ENCODE data around the gene DUOXA2. TPM values are rescaled to one million over a fixed set of nuclear protein-coding genes. Genes with fewer than 3 reads are reported as not detected.

Gene DUOXA2
- polyA plus RNA-seq, 1 donor (not counting 4 experiments of a cell fraction or from before 2014, with no cell fraction given): not detected

GRCh38 chr15:45084163-45084562 lies 30.0 kb upstream of the DUOXA2 start:
- no peak for DNase-seq (ENCODE audit: low read depth, low spot score)
- Histone ChIP-seq H3K36me3 (ENCODE audit: control insufficient read depth in 2 of 2, extremely low read depth in 1 of 2, insufficient read depth in 2 of 2, low read length in 2 of 2) (no peaks in the 10 kb centered on the region), H3K4me3 (ENCODE audit: control insufficient read depth in 2 of 3, extremely low read depth in 1 of 3, insufficient read depth in 2 of 3, low read depth in 1 of 3, low read length in 3 of 3) (no peak overlapping the region), H3K9me3 (ENCODE audit: control insufficient read depth, low read depth, low read length) (no peaks in the 10 kb centered on the region), H3K9me1 (ENCODE audit: control insufficient read depth, extremely low read depth, insufficient read depth, low read length) (no peaks in the 10 kb centered on the region), H4K20me1 (ENCODE audit: control insufficient read depth, extremely low read depth, insufficient read depth, low read length) (no peaks in the 10 kb centered on the region), H3K79me2 (ENCODE audit: control insufficient read depth, insufficient read depth, low read length) (no peaks in the 10 kb centered on the region), H3K4me1 (ENCODE audit: control insufficient read depth, extremely low read depth, insufficient read depth, low read length) (peaks cover 6% of the 10 kb centered on the region), H2AFZ (ENCODE audit: control insufficient read depth, low read length) (no peak overlapping the region), H3K27me3 (ENCODE audit: control insufficient read depth, extremely low read depth, insufficient read depth, low read length) (peaks cover 4% of the 10 kb centered on the region), H3K27ac (ENCODE audit: control insufficient read depth, insufficient read depth, low read length) (no peak overlapping the region), H3K4me2 (ENCODE audit: control insufficient read depth, extremely low read depth, insufficient read depth, low read depth, low read length) (no peak overlapping the region), H3K9ac (ENCODE audit: control insufficient read depth, extremely low read depth, insufficient read depth, low read length) (no peak overlapping the region)
- dilution Hi-C loops (cut with MboI; ENCODE audit: extremely low pct_ligation_motif_present, low sequenced_read_pairs): no loop called here
- no peak for FAIRE-seq
- no peak for TF ChIP-seq EZH2 (IDR thresholded peaks at IDR 0.05; ENCODE audit: low read length)
- TF ChIP-seq, protein P1, sequence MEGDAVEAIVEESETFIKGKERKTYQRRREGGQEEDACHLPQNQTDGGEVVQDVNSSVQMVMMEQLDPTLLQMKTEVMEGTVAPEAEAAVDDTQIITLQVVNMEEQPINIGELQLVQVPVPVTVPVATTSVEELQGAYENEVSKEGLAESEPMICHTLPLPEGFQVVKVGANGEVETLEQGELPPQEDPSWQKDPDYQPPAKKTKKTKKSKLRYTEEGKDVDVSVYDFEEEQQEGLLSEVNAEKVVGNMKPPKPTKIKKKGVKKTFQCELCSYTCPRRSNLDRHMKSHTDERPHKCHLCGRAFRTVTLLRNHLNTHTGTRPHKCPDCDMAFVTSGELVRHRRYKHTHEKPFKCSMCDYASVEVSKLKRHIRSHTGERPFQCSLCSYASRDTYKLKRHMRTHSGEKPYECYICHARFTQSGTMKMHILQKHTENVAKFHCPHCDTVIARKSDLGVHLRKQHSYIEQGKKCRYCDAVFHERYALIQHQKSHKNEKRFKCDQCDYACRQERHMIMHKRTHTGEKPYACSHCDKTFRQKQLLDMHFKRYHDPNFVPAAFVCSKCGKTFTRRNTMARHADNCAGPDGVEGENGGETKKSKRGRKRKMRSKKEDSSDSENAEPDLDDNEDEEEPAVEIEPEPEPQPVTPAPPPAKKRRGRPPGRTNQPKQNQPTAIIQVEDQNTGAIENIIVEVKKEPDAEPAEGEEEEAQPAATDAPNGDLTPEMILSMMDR (optimal IDR thresholded peaks at IDR 0.05 in 1 of 3, IDR thresholded peaks at IDR 0.05 in 1 of 3, conservative IDR thresholded peaks at IDR 0.05 in 1 of 3; ENCODE audit: extremely low read depth in 1 of 3, insufficient read depth in 2 of 3, low read length in 3 of 3): no peak

DNA sequence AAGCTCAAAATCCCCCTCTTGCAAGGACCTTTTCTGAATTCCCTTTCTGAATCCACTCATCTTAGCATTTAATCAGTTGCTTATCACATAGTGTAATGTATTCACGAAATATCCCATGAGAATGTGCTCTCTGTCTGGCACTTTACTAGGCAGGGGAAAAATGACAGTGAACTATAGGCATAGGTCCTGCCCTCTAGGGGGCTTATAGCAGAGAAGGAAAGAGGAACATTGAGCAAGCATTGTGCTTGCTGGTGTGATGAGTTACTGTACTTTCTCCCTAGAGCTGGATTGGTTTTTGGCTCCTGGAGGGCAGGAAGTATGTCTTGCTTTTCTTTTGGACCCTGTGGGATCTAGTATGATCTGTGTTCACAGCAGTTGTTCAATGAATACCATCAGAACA lies 26.6 kb upstream of the DUOXA2 start:
- Histone ChIP-seq H3K4me1 (ENCODE audit: control insufficient read depth, extremely low read depth, insufficient read depth, low read length) (peaks cover 6% of the 10 kb centered on the region), H3K9me3 (ENCODE audit: control insufficient read depth, low read depth, low read length) (no peaks in the 10 kb centered on the region), H3K79me2 (ENCODE audit: control insufficient read depth, insufficient read depth, low read length) (no peaks in the 10 kb centered on the region), H4K20me1 (ENCODE audit: control insufficient read depth, extremely low read depth, insufficient read depth, low read length) (no peaks in the 10 kb centered on the region), H3K27ac (ENCODE audit: control insufficient read depth, insufficient read depth, low read length) (no peak overlapping the region), H3K27me3 (ENCODE audit: control insufficient read depth, extremely low read depth, insufficient read depth, low read length) (peaks cover 10% of the 10 kb centered on the region), H3K36me3 (ENCODE audit: control insufficient read depth in 2 of 2, extremely low read depth in 1 of 2, insufficient read depth in 2 of 2, low read length in 2 of 2) (no peaks in the 10 kb centered on the region), H3K4me3 (ENCODE audit: control insufficient read depth in 2 of 3, extremely low read depth in 1 of 3, insufficient read depth in 2 of 3, low read depth in 1 of 3, low read length in 3 of 3) (no peak overlapping the region), H3K9me1 (ENCODE audit: control insufficient read depth, extremely low read depth, insufficient read depth, low read length) (no peaks in the 10 kb centered on the region), H3K4me2 (ENCODE audit: control insufficient read depth, extremely low read depth, insufficient read depth, low read depth, low read length) (no peak overlapping the region), H3K9ac (ENCODE audit: control insufficient read depth, extremely low read depth, insufficient read depth, low read length) (no peak overlapping the region), H2AFZ (ENCODE audit: control insufficient read depth, low read length) (no peak overlapping the region)
- no peak for TF ChIP-seq EZH2 (IDR thresholded peaks at IDR 0.05; ENCODE audit: low read length)
- TF ChIP-seq, protein P1 (optimal IDR thresholded peaks at IDR 0.05 in 1 of 3, IDR thresholded peaks at IDR 0.05 in 1 of 3, conservative IDR thresholded peaks at IDR 0.05 in 1 of 3; ENCODE audit: extremely low read depth in 1 of 3, insufficient read depth in 2 of 3, low read length in 3 of 3): no peak
- no peak for FAIRE-seq
- DNase-seq (ENCODE audit: low read depth, low spot score): no peak
- dilution Hi-C loops (cut with MboI; ENCODE audit: extremely low pct_ligation_motif_present, low sequenced_read_pairs): no loop called here

All from keratinocyte (primary cell).